Myocyte (in vitro differentiated cells): ENCODE measurements around the gene CDH8. TPM values are rescaled to one million over a fixed set of nuclear protein-coding genes. Genes with fewer than 3 reads are reported as not detected.

Experiments
- DNase-seq: peaks from one replicate; pipeline ENCODE4 v3.0.0-alpha.2; 2012; ENCODE audit warnings: low read depth
- total RNA-seq: library from RNA; depleted of rRNA; stranded (reverse); fragments of >200 nt; gene quantifications from 2 replicates; pipeline ENCODE4 v1.2.3, GENCODE V29; 2014

The CDH8 gene
- total RNA-seq, 1 donor from 2014 or later, result 38.7 TPM

GRCh38 chr16:61665512-61665911 is 370.7 kb downstream of the CDH8 start:
- DNase-seq, result no peak

GRCh38 chr16:61659936-61660335 is 376.3 kb downstream of the CDH8 start:
- no peak for DNase-seq

DNA sequence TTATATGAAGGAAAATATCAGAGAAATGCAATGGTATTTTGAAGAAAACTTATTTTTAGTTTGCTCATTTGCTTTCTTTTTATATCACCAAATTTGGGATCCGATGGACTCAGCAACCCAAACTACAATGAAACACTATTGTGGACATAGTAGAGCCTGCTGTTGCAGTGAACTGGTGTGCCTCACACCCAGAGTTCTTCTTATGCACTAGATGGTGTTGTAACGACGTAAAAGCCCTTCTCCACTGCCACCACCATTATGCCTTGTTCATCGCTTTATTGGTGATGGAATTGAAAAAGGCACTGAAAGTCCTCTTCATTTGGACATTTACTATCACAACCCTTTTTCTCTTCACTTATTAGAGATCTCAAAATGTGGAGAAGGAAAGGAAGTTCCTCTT is 381.3 kb downstream of the CDH8 start:
- no peak for DNase-seq

- DNase-seq, result no peak
Observed at GRCh38 chr16:61653544-61653943, 382.7 kb downstream of the CDH8 start.

GRCh38 chr16:61645561-61645960 is 390.7 kb downstream of the CDH8 start:
- no peak for DNase-seq

- no peak for DNase-seq
Observed at GRCh38 chr16:61644736-61645135, 391.5 kb downstream of the CDH8 start.

- no peak for DNase-seq
Observed at GRCh38 chr16:61617219-61617783, 418.9 kb downstream of the CDH8 start.

DNA sequence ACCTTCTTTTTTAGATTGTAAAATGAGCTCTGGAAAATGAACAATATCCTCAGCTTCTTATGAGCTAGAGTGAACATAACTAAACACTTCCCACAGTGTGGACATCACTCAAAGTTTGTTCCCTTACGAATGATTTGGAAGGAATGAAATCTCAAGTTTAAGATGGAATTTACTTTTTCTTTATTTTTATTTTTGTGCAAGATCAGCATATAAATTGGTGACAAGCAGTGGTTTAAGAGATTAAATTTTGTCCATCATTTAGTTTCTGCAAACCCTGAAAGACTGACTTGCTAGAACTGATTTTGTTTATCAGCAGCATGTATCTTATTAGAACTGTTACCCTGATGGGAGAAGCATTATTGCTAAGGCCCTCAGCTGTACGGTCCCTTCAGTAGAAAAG is 420.1 kb downstream of the CDH8 start:
- DNase-seq, result no peak

GRCh38 chr16:61611847-61612491 is 424.3 kb downstream of the CDH8 start:
- no peak for DNase-seq

DNA sequence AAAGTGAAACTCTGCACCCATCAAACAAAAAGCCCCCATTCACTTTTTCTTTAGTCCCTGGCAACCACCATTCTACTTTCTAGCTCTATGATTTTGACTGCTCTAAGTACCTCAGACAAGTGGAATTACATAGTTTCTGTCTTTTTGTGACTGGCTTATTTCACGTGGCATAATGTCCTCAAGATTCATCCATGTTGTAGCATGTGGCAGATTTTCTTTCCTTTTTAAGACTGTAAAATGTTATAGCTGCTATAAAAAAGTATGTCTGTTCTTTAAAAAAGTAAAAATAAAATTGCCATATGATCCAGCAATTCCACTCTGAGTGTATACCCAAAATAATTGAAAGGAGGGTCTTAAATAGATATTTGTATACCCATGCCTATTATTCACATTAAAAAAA is 429.7 kb downstream of the CDH8 start:
- no peak for DNase-seq
